Calu3 (cell line): Measurements from ENCODE around the gene SNX30. TPM values are rescaled to one million over a fixed set of nuclear protein-coding genes. Genes with fewer than 3 reads are reported as not detected.

Experiments used
- BruUV-seq: library from RNA; stranded (reverse); fragments of 400-500 nt; replicated peaks from 2 replicates; lab custom pipeline; 2021; lab: Mats Ljungman, UMichigan
- CTCF ChIA-PET: fragments of 300-600 bp; sonication (Branson Sonifier 250); formaldehyde crosslinking; loops from one replicate; lab custom pipeline; 2022; ENCODE audit warnings: antibody characterized with exemption; lab: Charles Lee
- DNase-seq: peaks from one replicate; pipeline ENCODE4 v3.0.0; 2022
- H3K27ac Mint-ChIP-seq: one replicate; pipeline ENCODE4 v1.8.0; 2022; ENCODE audit warnings: mixed read lengths; ENCODE audit not compliant: unreplicated experiment
- H3K27me3 Mint-ChIP-seq: one replicate; pipeline ENCODE4 v1.8.0; 2022; ENCODE audit warnings: mixed read lengths; ENCODE audit not compliant: unreplicated experiment
- H3K36me3 Mint-ChIP-seq: one replicate; pipeline ENCODE4 v1.8.0; 2022; ENCODE audit warnings: mild to moderate bottlenecking, moderate library complexity, mixed read lengths; ENCODE audit not compliant: insufficient read depth, unreplicated experiment
- H3K4me1 Mint-ChIP-seq: one replicate; pipeline ENCODE4 v1.8.0; 2022; ENCODE audit warnings: mild to moderate bottlenecking, low read depth, mixed read lengths; ENCODE audit not compliant: unreplicated experiment
- H3K4me3 Mint-ChIP-seq: one replicate; pipeline ENCODE4 v1.8.0; 2022; ENCODE audit warnings: mild to moderate bottlenecking, low read depth, moderate library complexity, mixed read lengths; ENCODE audit not compliant: unreplicated experiment
- H3K9me3 Mint-ChIP-seq: one replicate; pipeline ENCODE4 v1.8.0; 2022; ENCODE audit warnings: low read depth, mixed read lengths; ENCODE audit not compliant: unreplicated experiment
- CTCF ChIP-seq: fragments of 200-600 bp; IDR thresholded peaks from one replicate; pipeline ENCODE4 v1.8.0; 2022; ENCODE audit warnings: antibody characterized with exemption; ENCODE audit not compliant: unreplicated experiment
- intact Hi-C: fragments of 100-400 bp; cut with micrococcal nuclease; formaldehyde crosslinking; loops from one replicate; pipeline ENCODE4 v1.10.0; 2022; ENCODE audit not compliant: unreplicated experiment
- total RNA-seq: library from RNA; stranded (reverse); gene quantifications from 2 replicates; pipeline ENCODE4 v1.2.3, GENCODE V29; 2022

The SNX30 gene
- total RNA-seq, 1 experiment from 2014 or later = 8.7 TPM

DNA sequence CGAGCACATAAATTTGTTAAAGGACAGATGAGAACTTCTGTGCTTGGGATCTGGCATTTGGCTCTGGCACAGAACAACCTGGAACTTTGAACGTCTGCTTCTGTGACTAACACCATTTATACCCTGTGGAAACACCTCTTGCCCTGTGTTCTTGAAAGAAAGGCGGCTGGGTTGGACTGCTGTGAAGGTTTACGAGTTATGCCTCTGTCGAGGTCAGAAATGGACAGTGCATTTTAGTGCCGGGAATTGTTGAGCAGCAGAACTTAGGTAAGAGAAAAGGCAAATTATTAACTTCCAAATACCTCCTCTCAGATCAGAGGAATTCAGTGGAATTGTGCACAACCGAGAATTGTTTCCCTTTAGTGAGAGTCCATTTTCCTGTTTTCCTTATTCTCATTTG lies 18.6 kb upstream of the SNX30 start:
- no peak overlapping the region for H3K27ac Mint-ChIP-seq
- no TSS peak for BruUV-seq
- no peaks in the 10 kb centered on the region for H3K9me3 Mint-ChIP-seq
- no peak for TF ChIP-seq CTCF
- no peaks in the 10 kb centered on the region for H3K4me1 Mint-ChIP-seq
- no peaks in the 10 kb centered on the region for H3K27me3 Mint-ChIP-seq
- no peaks in the 10 kb centered on the region for H3K36me3 Mint-ChIP-seq
- no peak overlapping the region for H3K4me3 Mint-ChIP-seq
- CTCF ChIA-PET = no interaction called here
- no peak for DNase-seq
- intact Hi-C loops = no loop called here

- DNase-seq = no peak
- H3K4me3 Mint-ChIP-seq = no peak overlapping the region
- H3K27ac Mint-ChIP-seq = no peak overlapping the region
- BruUV-seq = no TSS peak
- H3K36me3 Mint-ChIP-seq = no peaks in the 10 kb centered on the region
- intact Hi-C loops = no loop called here
- no peaks in the 10 kb centered on the region for H3K9me3 Mint-ChIP-seq
- no peak for TF ChIP-seq CTCF
- H3K4me1 Mint-ChIP-seq = no peaks in the 10 kb centered on the region
- CTCF ChIA-PET = no interaction called here
- no peaks in the 10 kb centered on the region for H3K27me3 Mint-ChIP-seq
These were observed 15.7 kb upstream of the SNX30 start for GRCh38 chr9:112734892-112735291.

DNA sequence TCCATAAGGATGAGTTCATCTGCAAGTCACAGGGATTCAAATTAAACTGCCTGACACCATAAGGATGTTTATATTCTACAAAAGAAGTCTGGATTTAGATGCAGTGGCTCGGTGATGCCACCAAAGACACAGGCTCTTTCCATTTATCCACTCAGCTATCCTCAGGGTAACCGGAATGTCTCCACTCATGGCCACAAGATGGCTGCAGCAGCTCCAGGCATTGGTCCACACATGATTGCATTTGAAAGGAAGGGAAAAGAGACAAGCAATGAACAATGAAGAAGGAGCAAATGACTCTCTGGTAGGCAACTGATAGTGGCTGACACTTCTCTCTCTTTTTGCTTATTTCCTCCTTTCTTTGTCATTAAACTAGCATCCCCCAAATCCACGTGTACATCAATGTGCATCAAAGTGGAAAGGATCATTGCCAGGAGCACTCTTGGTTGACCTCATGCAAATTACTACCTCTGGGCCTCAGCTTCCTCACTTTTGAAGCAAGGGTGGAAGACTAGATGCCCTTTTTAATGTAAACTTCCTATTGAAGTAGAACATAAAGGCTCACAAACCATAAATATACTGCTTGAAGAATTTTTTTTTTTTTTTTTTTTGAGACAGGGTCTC lies 7.2 kb upstream of the SNX30 start:
- no peak for TF ChIP-seq CTCF
- CTCF ChIA-PET = no interaction called here
- H3K27ac Mint-ChIP-seq = no peak overlapping the region
- no peaks in the 10 kb centered on the region for H3K9me3 Mint-ChIP-seq
- intact Hi-C loops = no loop called here
- DNase-seq = no peak
- no peaks in the 10 kb centered on the region for H3K4me1 Mint-ChIP-seq
- no TSS peak for BruUV-seq
- H3K4me3 Mint-ChIP-seq = no peak overlapping the region
- no peaks in the 10 kb centered on the region for H3K27me3 Mint-ChIP-seq
- no peaks in the 10 kb centered on the region for H3K36me3 Mint-ChIP-seq

DNA sequence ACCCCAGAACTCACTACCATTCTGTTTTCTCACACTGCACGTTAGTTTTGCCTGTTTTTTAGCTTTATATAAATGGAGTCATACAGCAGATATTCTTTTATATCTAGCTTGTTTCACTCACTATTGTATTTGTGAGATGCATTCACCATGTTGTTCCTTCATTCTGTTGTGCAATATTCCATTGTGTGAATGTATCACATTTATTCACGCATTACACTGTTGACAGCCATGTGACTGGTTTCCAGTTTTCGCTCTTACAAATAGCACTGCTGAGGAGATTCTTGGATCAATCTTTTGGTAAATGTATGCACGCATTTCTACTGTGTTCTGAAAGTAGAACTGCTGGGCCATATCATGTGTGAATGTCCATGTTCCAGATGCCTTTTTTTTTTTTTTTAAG lies 6.4 kb upstream of the SNX30 start:
- H3K4me3 Mint-ChIP-seq = no peak overlapping the region
- no peak for TF ChIP-seq CTCF
- intact Hi-C loops = no loop called here
- H3K4me1 Mint-ChIP-seq = no peaks in the 10 kb centered on the region
- CTCF ChIA-PET = no interaction called here
- no peaks in the 10 kb centered on the region for H3K9me3 Mint-ChIP-seq
- H3K27me3 Mint-ChIP-seq = no peaks in the 10 kb centered on the region
- H3K36me3 Mint-ChIP-seq = no peaks in the 10 kb centered on the region
- no TSS peak for BruUV-seq
- H3K27ac Mint-ChIP-seq = no peak overlapping the region
- no peak for DNase-seq
